Breast epithelium (tissue), 3 donors: ENCODE results near the gene FN3K.

Source experiments
- POLR2AphosphoS5 ChIP-seq, 3 donors: sonication (generic); formaldehyde crosslinking; IDR thresholded peaks; one replicate each; pipeline ENCODE4 v1.6.1; 2017; ENCODE audit warnings: antibody characterized with exemption in 3 of 3
- TF ChIP-seq, protein P1 (sequence below), 3 donors: fragments of 450-650 bp; IDR thresholded peaks; one replicate each; pipeline ENCODE4 v1.5.1; 2016 to 2017; ENCODE audit warnings: antibody characterized with exemption in 3 of 3, mild to moderate bottlenecking in 3 of 3, moderate library complexity in 3 of 3

DNA sequence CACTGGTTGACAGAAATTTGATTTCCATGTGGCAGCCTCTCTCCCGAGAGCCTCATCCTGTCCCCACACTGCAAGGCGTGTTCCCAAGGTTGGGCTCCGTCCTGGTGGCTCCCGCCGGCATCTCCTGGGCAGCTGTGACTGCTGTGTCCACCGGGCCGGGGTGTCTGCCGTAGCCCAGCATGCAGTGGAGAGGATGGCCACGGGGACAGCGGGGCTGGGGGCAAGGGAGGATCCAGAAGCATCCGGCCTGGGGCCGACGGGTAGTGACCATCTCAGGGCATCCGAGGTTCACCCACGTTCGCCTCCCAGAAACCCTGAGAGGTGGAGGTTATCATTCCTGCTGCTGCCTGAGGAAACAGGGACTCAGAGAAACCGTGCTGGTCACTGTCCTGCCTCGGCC lies 29.7 kb upstream of the FN3K start:
- TF ChIP-seq, protein P1, sequence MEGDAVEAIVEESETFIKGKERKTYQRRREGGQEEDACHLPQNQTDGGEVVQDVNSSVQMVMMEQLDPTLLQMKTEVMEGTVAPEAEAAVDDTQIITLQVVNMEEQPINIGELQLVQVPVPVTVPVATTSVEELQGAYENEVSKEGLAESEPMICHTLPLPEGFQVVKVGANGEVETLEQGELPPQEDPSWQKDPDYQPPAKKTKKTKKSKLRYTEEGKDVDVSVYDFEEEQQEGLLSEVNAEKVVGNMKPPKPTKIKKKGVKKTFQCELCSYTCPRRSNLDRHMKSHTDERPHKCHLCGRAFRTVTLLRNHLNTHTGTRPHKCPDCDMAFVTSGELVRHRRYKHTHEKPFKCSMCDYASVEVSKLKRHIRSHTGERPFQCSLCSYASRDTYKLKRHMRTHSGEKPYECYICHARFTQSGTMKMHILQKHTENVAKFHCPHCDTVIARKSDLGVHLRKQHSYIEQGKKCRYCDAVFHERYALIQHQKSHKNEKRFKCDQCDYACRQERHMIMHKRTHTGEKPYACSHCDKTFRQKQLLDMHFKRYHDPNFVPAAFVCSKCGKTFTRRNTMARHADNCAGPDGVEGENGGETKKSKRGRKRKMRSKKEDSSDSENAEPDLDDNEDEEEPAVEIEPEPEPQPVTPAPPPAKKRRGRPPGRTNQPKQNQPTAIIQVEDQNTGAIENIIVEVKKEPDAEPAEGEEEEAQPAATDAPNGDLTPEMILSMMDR (IDR thresholded peaks at IDR 0.05) = no peak
- no peak for TF ChIP-seq POLR2AphosphoS5 (IDR thresholded peaks at IDR 0.05)
